ENCODE data around the gene B4GALT6.

B4GALT6 gene

GRCh38 chr18:31591113-31591512, 93.3 kb downstream of the B4GALT6 start:
- DNase-seq = no peak

GRCh38 chr18:31590570-31590969, 93.8 kb downstream of the B4GALT6 start:
- no peak for DNase-seq

- no peak for DNase-seq
Measured at GRCh38 chr18:31587529-31587928, 96.9 kb downstream of the B4GALT6 start.

GRCh38 chr18:31586616-31587015, 97.8 kb downstream of the B4GALT6 start:
- no peak for DNase-seq

GRCh38 chr18:31585991-31586390, 98.4 kb downstream of the B4GALT6 start:
- DNase-seq = no peak

GRCh38 chr18:31583185-31583854, 101.1 kb downstream of the B4GALT6 start:
- no peak for DNase-seq

- DNase-seq = no peak
Measured at GRCh38 chr18:31581498-31582197, 102.7 kb downstream of the B4GALT6 start.

- no peak for DNase-seq
Measured at GRCh38 chr18:31579375-31579774, 105.0 kb downstream of the B4GALT6 start.

- DNase-seq = no peak
Measured at GRCh38 chr18:31578126-31578525, 106.3 kb downstream of the B4GALT6 start.

GRCh38 chr18:31577195-31577594, 107.2 kb downstream of the B4GALT6 start:
- no peak for DNase-seq

- DNase-seq = peak; percentile 44
Measured at GRCh38 chr18:31576670-31577069, 107.7 kb downstream of the B4GALT6 start.

- DNase-seq = no peak
Measured at GRCh38 chr18:31575515-31576257, 108.7 kb downstream of the B4GALT6 start.

- no peak for DNase-seq
Measured at GRCh38 chr18:31574359-31574758, 110.0 kb downstream of the B4GALT6 start.

Measured in NCI-H510A treated with DMSO at 0.1 percent for 48 hours (cell line).